HG02970 (cell line): ENCODE data around the gene CLIC3.
"Not testable (repeated sequence)": the region's sequence is repeated elsewhere in the genome, so short reads cannot be mapped to it uniquely, and the experiment has no call there.

Experiments
- ATAC-seq: cut with Tn5 transposase; IDR thresholded peaks from one replicate; pipeline ENCODE4 v1.9.1; 2021; ENCODE audit warnings: mild to moderate bottlenecking, moderate library complexity, moderate number of reproducible peaks; ENCODE audit not compliant: unreplicated experiment, low FRiP score

The CLIC3 gene

DNA sequence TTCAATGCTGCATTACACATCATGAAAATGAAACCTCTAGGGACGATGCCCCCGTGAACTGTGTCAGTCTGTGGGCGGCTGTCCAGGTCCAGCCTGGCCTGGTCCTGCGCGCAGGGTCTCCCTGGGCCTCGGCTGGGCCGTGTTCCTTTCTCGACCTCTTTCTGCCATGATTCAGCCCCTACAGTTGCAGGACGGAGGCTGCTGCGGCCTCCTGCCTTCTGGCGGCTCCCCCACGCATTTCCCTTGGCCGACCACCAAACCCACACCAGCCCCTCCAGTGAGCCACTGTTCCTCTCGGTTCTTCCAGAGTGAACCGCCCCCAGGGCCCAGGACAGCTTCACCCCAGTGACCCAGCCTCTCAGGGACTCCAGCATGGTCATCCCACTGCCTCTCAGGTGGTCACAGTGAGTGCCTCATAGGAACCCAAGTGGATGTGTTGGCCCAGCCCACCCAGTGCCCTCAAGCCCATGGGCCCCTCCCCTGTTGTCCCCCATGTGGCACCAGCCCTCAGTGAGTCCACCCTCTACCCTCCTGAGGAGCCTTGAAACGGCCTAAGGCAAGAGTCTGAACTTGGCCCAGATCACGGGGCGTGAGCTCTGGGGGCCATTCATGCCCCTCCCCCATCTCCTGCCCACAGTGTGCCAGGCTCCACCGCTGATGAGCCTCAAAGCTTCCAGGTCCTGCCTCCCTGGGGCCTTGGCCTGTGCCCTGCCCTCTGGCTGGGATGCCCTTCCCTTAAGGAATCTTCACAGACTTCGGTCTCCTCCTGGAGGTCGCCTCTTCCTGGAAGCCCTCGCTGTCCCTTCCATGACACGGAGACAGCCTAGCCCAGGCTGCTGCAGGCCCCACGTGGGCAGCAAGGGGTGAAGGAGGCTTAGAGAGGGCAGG, 10.0 kb upstream of the CLIC3 start:
- ATAC-seq, result no peak

DNA sequence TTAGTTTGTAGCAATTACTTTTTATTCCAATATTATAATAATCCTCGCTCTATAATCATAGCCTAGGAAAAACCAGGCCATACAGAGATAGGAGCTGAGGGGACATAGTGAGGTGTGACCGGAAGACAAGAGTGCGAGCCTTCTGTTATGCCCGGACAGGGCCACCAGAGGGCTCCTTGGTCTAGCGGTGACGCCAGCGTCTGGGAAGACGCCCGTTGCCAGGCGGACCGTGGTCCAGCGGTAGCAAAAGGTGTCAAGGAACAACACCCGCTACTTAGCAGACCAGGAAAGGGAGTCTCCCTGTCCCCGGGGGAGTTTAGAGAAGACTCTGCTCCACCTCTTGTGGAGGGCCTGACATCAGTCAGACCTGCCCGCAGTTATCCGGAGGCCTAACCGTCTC, 7.9 kb upstream of the CLIC3 start:
- ATAC-seq, result not testable (repeated sequence)

GRCh38 chr9:137002646-137003041, 6.3 kb upstream of the CLIC3 start:
- ATAC-seq, result no peak

- no peak for ATAC-seq
Observed at GRCh38 chr9:137001857-137002645, 5.7 kb upstream of the CLIC3 start.

GRCh38 chr9:137000177-137000930, 4.0 kb upstream of the CLIC3 start:
- peak; percentile 73 for ATAC-seq

- ATAC-seq, result no peak
Observed at GRCh38 chr9:136997830-136998234, 1.5 kb upstream of the CLIC3 start.

DNA sequence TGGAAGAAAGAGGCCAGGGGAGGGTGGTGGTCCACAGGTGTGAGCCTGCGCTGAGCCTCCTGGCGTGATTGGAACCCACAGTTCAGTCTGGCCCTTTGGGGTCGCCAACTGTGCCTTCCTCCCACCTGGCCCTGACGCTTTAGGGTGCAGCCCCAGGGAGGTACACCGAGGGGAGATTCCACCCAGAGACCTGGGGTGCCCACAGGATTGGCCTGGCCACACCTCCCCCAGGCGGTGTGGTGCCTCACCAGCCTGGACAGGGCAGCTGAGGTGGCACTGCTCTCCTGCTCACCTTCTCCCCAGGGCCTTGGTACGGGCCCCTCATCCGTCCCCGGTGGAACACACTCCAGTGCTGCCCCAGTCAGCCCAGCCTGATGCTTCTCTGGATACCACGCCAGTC, 1.0 kb upstream of the CLIC3 start:
- no peak for ATAC-seq

GRCh38 chr9:136995772-136996311, 526 bp downstream of the CLIC3 start:
- no peak for ATAC-seq

- ATAC-seq, result no peak
Observed at GRCh38 chr9:136995362-136995761, 1.0 kb downstream of the CLIC3 start.

DNA sequence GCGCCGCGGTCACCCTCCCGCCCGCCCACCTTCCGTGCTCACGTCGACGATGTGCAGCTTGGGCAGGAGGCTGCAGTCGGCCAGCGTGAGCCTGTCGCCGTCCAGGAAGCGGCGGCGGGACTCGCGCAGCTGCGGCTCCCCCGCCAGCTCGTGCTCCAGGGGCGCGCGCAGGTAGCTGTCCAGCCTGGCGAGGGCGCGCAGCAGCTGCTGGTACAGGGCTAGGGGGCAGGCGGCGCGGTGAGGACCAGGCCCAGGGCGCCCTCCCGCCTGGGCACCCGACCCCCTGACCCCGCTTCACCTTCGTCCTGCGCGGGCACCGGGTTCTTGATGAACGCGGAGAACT, 1.5 kb downstream of the CLIC3 start:
- no peak for ATAC-seq

- ATAC-seq, result no peak
Observed at GRCh38 chr9:136994180-136994887, 2.0 kb downstream of the CLIC3 start.

GRCh38 chr9:136992819-136993369, 3.5 kb downstream of the CLIC3 start:
- ATAC-seq, result no peak

- peak; percentile 82 for ATAC-seq
Observed at GRCh38 chr9:136991993-136992818, 4.2 kb downstream of the CLIC3 start, which contains the start of gene PAXX. PAXX (plus strand) TSS chr9:136992422; CDS start chr9:136992444, 22 bp downstream.

DNA sequence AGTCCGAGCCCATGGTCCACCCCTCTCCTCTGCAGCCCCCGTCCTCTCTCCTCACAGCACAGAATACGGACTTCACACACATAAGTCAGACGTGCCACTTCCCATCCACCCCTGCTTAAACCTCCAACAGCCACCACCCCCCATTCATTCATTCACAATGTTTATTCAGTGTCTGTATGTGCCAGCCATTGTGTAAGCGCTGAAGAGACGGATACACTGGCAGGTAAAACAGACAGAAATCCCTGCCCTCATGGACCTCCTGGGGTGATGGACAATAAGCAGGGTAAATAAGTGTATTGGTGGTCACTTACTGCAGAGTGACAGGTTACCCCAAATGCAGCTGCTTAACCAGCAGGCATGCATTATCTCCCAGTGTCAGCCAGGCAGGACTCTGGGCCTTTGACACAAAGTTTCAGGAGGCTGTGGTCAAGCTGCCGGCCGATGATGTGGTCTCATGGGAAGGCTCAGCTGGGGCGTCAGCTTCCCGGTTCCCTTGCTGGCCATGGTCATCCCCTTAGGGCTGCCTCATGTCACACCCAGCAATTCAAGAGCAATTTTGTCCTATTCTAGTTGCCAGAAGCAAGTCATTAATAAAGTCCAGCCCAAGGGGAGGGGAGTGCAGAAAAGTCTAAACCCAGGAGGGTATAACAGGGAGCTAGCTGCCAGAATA, 6.0 kb downstream of the CLIC3 start:
- ATAC-seq, result no peak

- no peak for ATAC-seq
Observed at GRCh38 chr9:136988872-136989271, 7.5 kb downstream of the CLIC3 start.

- ATAC-seq, result no peak
Observed at GRCh38 chr9:136985853-136986252, 10.5 kb downstream of the CLIC3 start.

- ATAC-seq, result no peak
Observed at GRCh38 chr9:136985027-136985602, 11.3 kb downstream of the CLIC3 start.

DNA sequence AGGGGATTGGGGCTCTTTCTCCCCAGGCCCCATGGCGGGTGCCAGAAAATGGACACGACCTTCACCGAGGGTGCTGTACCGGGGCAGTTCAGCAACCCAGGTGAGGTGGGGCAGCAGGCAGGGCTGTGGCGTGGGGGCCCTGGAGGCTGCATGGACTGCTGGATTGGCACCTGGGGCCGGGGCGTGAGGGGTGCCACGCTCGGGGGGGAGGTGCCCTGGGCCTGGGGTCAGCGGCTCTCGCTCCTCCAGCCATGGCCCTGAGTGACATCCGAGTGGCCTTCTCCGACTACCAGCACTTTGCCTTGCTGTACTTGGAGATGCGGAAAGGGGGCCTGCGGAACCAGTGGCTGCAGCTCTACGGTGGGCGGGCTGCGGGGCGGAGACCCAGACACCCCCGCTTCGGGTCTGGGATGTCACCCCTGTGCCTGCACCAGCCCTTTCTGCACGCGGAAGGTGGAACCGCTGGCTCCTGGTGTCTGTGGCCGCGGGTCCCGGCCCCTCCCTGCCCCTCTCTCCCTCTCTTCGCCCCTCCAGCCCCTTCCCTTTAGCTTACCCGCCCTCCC, 11.8 kb downstream of the CLIC3 start:
- no peak for ATAC-seq
